ENCODE data around the gene UIMC1. TPM values are rescaled to one million over a fixed set of nuclear protein-coding genes. Genes with fewer than 3 reads are reported as not detected.

UIMC1 gene
- total and polyA plus RNA-seq, 2 donors from 2014 or later, result 16.2 to 37.9 TPM

DNA sequence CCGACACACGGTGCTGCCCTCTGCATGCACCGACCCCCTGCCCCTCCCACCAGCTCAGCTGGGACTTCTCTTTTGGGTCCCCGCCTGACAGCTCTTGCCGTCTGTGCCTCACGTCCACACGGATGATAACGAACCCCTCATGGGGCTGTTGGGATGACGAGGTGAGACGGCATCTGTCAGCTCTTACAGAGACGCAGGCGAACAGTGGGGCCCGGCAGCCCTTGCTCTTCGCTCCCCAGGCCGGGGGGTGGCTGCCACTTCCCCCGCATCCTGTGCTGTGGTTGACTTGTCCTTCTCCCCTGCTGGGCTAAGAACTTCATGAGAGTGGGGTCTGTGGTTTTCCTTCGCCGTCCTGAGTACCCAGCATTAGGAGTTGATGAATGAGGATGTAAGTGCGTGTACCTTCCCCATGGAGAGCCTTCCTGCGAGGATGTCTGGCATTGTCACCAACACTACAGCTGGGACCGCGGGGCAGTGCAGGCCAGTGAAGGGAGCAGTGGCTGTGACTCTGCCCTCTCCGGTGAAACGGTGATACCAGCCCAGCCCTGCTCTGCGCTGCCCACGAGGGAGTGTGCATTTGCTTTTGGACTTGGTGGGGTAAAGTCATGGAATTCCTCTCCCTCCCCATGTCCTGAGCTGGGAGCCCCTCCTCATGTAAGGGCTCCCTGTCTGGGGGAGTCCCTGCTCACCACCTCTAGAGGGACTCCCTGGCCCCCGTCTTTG is 130.6 kb downstream of the UIMC1 start:
- Histone ChIP-seq H3K9ac (ENCODE audit: low read length in 3 of 3) (no peak overlapping the region), H3K36me3 (ENCODE audit: control insufficient read depth in 2 of 3, insufficient read depth in 3 of 3, low read length in 3 of 3) (no peaks in the 10 kb centered on the region), H3K4me3 (ENCODE audit: low read length in 3 of 3) (no peak overlapping the region), H3K27me3 (ENCODE audit: control insufficient read depth, insufficient read depth, low read length) (peaks cover 2% of the 10 kb centered on the region), H3K4me1 (ENCODE audit: control insufficient read depth in 2 of 3, insufficient read depth in 2 of 3, low read depth in 1 of 3, low read length in 3 of 3) (no peaks in the 10 kb centered on the region), H3K9me3 (ENCODE audit: control insufficient read depth in 2 of 3, insufficient read depth in 1 of 3, low read length in 3 of 3) (no peaks in the 10 kb centered on the region), H3K27ac (ENCODE audit: low read depth in 2 of 2, low read length in 2 of 2) (no peak overlapping the region)
- DNase-seq (peak in 1 of 5 donors; percentile 34), FAIRE-seq (no peak)
- TF ChIP-seq, protein P1, sequence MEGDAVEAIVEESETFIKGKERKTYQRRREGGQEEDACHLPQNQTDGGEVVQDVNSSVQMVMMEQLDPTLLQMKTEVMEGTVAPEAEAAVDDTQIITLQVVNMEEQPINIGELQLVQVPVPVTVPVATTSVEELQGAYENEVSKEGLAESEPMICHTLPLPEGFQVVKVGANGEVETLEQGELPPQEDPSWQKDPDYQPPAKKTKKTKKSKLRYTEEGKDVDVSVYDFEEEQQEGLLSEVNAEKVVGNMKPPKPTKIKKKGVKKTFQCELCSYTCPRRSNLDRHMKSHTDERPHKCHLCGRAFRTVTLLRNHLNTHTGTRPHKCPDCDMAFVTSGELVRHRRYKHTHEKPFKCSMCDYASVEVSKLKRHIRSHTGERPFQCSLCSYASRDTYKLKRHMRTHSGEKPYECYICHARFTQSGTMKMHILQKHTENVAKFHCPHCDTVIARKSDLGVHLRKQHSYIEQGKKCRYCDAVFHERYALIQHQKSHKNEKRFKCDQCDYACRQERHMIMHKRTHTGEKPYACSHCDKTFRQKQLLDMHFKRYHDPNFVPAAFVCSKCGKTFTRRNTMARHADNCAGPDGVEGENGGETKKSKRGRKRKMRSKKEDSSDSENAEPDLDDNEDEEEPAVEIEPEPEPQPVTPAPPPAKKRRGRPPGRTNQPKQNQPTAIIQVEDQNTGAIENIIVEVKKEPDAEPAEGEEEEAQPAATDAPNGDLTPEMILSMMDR (IDR thresholded peaks at IDR 0.05; ENCODE audit: borderline replicate concordance, extremely low read depth, insufficient read depth), result no peak
- intact Hi-C loops (cut with DNase I), result no loop called here

DNA sequence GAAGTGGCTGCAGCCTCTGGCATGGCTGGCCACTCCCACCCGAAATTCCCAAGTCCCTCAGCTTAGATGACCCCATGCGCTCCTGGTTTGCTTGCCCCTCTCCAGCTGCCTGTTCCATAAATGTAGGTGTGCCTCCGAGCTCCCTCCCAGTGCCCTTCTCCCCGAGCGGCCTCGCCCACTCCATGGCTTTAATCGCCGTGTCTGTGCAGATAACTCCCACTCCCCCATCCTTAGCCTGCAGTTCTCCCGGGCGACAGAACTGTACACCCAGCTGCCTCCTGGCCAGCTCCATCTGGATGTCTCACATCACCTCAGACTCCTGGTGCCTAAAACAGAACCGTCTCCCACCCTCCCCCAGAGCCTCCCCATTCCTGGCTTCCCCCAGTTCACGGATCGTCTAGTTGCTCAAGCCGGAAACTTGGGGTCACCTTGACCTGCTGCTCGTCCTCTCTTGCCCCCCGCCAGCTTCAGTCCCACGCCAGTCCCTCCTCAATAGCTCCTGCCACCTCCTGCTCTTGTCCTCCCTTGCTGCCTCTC is 131.5 kb downstream of the UIMC1 start:
- no peaks in the 10 kb centered on the region for H3K9me3 ChIP-seq (ENCODE audit: control insufficient read depth in 2 of 3, insufficient read depth in 1 of 3, low read length in 3 of 3)
- H3K36me3 ChIP-seq (ENCODE audit: control insufficient read depth in 2 of 3, insufficient read depth in 3 of 3, low read length in 3 of 3), result no peaks in the 10 kb centered on the region
- TF ChIP-seq, protein P1 (IDR thresholded peaks at IDR 0.05; ENCODE audit: borderline replicate concordance, extremely low read depth, insufficient read depth), result no peak
- peaks cover 2% of the 10 kb centered on the region for H3K27me3 ChIP-seq (ENCODE audit: control insufficient read depth, insufficient read depth, low read length)
- no peak overlapping the region for H3K9ac ChIP-seq (ENCODE audit: low read length in 3 of 3)
- FAIRE-seq (no peak), DNase-seq (peak in 2 of 5 donors; percentile 27 to 53)
- intact Hi-C loops (cut with DNase I), result no loop called here
- H3K4me1 ChIP-seq (ENCODE audit: control insufficient read depth in 2 of 3, insufficient read depth in 2 of 3, low read depth in 1 of 3, low read length in 3 of 3), result no peaks in the 10 kb centered on the region
- no peak overlapping the region for H3K27ac ChIP-seq (ENCODE audit: low read depth in 2 of 2, low read length in 2 of 2)
- no peak overlapping the region for H3K4me3 ChIP-seq (ENCODE audit: low read length in 3 of 3)

DNA sequence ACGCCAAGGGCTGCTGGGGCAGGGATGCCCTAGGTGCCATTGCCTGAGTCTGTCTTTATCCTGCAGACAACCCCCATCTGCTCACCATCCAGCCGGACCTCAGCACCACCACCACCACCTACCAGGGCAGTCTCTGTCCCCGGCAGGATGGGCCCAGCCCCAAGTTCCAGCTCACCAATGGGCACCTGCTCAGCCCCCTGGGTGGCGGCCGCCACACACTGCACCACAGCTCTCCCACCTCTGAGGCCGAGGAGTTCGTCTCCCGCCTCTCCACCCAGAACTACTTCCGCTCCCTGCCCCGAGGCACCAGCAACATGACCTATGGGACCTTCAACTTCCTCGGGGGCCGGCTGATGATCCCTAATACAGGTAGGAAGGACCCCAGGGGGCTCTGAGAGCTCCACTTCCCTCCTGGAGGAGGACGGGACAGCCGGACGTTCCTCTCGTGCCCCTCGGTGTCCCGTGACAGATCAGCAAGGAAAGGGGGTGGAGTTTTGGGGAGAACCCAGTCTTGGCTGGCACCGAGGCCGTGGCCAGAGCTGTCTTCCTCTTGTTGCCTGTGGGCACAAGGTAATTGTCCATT is 132.3 kb downstream of the UIMC1 start:
- no peaks in the 10 kb centered on the region for H3K9me3 ChIP-seq (ENCODE audit: control insufficient read depth in 2 of 3, insufficient read depth in 1 of 3, low read length in 3 of 3)
- intact Hi-C loops (cut with DNase I), result no loop called here
- H3K36me3 ChIP-seq (ENCODE audit: control insufficient read depth in 2 of 3, insufficient read depth in 3 of 3, low read length in 3 of 3), result no peaks in the 10 kb centered on the region
- peaks cover 2% of the 10 kb centered on the region for H3K27me3 ChIP-seq (ENCODE audit: control insufficient read depth, insufficient read depth, low read length)
- no peak overlapping the region for H3K27ac ChIP-seq (ENCODE audit: low read depth in 2 of 2, low read length in 2 of 2)
- TF ChIP-seq, protein P1 (IDR thresholded peaks at IDR 0.05; ENCODE audit: borderline replicate concordance, extremely low read depth, insufficient read depth), result no peak
- H3K4me3 ChIP-seq (ENCODE audit: low read length in 3 of 3), result no peak overlapping the region
- DNase-seq (peak in 1 of 5 donors; percentile 34), FAIRE-seq (no peak)
- H3K9ac ChIP-seq (ENCODE audit: low read length in 3 of 3), result no peak overlapping the region
- H3K4me1 ChIP-seq (ENCODE audit: control insufficient read depth in 2 of 3, insufficient read depth in 2 of 3, low read depth in 1 of 3, low read length in 3 of 3), result no peaks in the 10 kb centered on the region
